Measurements from ENCODE around the gene GIGYF2.

Gene GIGYF2

DNA sequence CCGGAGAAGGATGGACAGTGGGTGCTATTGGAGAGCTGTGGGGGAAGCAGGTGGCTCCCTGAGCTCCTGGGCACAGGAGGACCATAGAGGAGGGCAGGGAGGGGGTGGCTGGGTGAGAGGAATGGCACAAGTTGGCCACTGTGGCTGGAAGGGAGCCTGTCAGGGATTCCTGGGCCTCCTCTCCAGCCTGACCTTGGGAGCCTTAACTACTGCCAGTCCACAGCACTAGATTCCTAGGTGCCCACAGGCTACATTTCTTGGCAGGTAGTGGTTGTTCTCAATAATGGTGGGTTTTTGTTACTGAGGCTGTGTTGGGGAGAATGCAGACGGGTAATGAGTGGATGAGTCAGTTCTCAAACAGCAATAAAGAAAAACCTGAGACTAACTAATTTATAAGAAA is 37.8 kb upstream of the GIGYF2 start:
- TF ChIP-seq, protein P1, sequence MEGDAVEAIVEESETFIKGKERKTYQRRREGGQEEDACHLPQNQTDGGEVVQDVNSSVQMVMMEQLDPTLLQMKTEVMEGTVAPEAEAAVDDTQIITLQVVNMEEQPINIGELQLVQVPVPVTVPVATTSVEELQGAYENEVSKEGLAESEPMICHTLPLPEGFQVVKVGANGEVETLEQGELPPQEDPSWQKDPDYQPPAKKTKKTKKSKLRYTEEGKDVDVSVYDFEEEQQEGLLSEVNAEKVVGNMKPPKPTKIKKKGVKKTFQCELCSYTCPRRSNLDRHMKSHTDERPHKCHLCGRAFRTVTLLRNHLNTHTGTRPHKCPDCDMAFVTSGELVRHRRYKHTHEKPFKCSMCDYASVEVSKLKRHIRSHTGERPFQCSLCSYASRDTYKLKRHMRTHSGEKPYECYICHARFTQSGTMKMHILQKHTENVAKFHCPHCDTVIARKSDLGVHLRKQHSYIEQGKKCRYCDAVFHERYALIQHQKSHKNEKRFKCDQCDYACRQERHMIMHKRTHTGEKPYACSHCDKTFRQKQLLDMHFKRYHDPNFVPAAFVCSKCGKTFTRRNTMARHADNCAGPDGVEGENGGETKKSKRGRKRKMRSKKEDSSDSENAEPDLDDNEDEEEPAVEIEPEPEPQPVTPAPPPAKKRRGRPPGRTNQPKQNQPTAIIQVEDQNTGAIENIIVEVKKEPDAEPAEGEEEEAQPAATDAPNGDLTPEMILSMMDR (IDR thresholded peaks at IDR 0.05; ENCODE audit: borderline replicate concordance, control extremely low read depth, extremely low read depth, insufficient read depth, missing control alignments): no peak
- DNase-seq (ENCODE audit: low spot score): no peak
- in situ Hi-C loops (cut with MboI; ENCODE audit: low sequenced_read_pairs, unreplicated experiment): no loop called here

DNA sequence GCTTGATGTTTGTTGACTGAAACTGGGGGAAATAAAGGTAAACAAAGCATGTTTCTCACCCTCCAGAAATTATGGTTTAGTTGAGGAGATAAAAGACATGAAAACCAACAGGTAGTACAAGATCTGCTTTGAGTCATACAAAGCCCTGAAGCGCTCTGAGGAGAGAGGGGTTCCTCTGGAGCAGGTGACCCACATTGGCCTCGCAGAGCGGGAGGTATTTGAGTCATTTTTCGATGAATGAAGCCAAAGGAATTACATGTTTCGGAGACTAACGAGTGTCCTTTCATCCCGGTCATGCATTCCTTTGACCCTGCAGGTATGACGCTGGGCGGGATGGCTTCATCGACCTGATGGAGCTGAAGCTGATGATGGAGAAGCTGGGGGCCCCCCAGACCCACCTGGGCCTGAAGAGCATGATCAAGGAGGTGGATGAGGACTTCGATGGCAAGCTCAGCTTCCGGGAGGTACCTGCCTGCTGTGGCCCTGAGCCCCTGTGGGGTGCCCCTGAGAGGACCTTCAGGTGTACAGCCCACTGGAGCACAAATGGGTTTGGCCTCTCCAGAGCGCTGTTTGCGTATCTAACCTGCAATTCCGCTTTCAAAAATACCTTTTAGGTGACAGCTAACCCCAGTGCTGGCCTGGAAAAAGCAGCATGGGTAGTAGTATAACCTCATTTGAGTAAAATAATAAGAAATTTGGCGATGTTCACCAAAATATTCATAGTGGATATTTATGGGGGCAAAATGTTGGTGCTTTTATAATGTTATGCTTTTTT is 34.5 kb upstream of the GIGYF2 start:
- in situ Hi-C loops (cut with MboI; ENCODE audit: low sequenced_read_pairs, unreplicated experiment): no loop called here
- no peak for DNase-seq (ENCODE audit: low spot score)
- TF ChIP-seq, protein P1 (IDR thresholded peaks at IDR 0.05; ENCODE audit: borderline replicate concordance, control extremely low read depth, extremely low read depth, insufficient read depth, missing control alignments): no peak

DNA sequence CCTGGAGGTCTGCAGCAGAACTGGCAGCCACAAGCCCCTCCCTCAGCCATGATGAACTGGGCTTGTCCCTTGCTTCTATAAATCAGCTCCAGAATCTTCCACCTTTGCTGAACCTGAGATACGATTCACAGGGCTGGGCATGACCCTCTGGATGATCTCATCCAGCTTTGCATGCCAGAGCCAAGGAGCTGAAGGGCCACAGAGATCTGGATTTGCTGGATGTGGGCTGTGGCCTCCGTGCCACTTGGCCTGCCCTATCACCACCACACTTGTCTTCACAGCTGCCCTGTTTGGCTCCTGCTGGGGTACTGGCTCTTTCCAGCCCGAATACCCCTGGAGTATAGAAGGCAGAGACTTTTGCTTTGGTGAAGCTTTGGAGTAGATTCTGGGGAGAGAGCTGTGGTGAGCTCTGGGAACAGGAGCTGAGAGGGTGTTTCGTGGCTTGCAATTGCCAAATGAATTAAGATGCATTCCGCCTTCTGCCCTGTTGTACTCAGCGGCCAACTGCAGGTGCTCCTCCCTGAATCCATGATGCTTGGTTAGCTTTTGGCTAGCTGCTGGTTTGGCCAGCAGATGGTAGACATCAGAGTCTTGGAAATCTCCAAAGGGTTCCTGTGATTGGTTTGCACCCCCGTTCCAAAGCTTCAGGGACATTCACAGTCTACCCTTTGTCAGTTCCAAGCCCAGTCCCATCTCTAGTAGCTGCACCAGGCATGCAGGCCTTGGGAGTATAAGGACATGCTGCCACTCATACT is 30.9 kb upstream of the GIGYF2 start:
- DNase-seq (ENCODE audit: low spot score): peak; percentile 4
- TF ChIP-seq, protein P1 (IDR thresholded peaks at IDR 0.05; ENCODE audit: borderline replicate concordance, control extremely low read depth, extremely low read depth, insufficient read depth, missing control alignments): no peak
- in situ Hi-C loops (cut with MboI; ENCODE audit: low sequenced_read_pairs, unreplicated experiment): no loop called here

DNA sequence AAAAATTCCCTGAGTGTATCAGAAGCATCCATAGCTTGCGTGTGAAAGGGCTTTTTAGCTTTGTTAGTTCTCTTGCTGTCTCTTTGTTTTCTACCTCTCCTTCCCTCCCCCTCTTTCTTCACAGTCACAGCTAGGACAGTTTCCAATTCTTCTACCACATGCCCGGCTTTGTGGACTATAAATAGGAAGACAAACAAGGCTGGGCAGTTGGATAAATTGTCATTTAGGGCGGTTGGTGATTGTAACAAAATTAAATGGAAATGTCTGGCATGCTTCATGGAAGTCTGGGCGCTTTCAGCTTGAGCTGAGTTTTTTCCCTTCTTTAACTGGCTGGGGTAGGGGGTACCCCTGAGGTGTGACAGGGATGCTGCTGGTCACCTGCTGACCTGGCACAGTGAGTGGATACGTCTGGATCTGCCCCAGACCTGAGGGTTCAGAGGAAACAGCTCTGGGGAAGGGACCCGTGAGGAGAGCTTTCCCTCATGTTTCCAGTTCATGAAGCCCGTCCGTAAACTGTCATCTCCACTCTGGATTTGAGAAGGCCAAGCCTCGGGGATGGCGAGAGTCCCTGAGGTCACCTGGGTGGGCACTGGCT is 29.0 kb upstream of the GIGYF2 start:
- no peak for DNase-seq (ENCODE audit: low spot score)
- TF ChIP-seq, protein P1 (IDR thresholded peaks at IDR 0.05; ENCODE audit: borderline replicate concordance, control extremely low read depth, extremely low read depth, insufficient read depth, missing control alignments): no peak
- in situ Hi-C loops (cut with MboI; ENCODE audit: low sequenced_read_pairs, unreplicated experiment): no loop called here

DNA sequence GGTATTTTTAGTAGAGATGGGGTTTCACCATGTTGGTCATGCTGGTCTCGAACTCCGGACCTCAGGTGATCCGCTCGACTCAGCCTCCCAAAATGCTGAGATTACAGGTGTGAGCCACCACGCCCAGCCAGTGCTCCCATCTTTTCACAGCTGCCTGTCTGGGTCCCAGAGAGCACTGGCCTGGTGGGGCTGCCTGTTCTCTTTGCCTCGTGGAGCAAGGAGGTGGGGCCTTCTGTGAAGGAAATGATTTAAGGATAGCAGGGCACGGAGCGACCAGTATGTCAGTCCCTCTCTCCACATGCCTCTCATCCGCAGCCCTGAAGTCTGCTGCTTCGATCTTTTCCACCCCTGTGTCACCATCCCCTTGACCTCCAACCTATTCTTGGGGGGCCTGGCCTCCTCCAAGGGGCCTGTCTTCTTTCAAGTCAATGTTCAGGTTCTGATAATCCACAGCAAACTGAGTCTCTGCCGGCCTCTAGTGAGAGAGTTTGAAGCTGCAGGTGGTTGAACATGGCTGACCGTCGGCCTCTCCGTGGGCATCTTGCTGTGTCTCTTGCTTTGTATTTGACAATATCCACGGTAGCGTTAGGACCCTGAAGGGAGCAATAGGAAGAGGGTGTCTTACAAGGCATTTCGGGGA is 28.2 kb upstream of the GIGYF2 start:
- no peak for DNase-seq (ENCODE audit: low spot score)
- TF ChIP-seq, protein P1 (IDR thresholded peaks at IDR 0.05; ENCODE audit: borderline replicate concordance, control extremely low read depth, extremely low read depth, insufficient read depth, missing control alignments): no peak
- in situ Hi-C loops (cut with MboI; ENCODE audit: low sequenced_read_pairs, unreplicated experiment): no loop called here

DNA sequence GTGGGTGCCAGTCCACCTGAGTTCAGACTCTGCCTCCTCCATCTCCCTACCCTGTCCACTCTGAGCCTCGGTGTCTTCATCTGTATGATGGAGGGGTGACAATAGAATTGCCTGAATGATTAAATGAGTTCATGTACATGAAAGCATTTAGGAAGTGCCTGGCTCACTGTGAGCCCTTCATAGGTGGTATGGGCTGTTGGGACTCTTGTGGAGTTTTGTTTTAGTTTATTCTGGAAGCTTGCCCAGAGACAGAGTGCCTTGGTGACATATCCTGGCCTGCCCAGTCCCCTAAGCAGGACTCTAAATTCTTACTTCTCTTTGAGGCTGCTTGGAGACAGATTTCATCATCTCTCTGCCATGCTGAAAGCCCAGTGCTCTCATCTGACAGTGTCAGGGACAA is 24.5 kb upstream of the GIGYF2 start:
- TF ChIP-seq, protein P1 (IDR thresholded peaks at IDR 0.05; ENCODE audit: borderline replicate concordance, control extremely low read depth, extremely low read depth, insufficient read depth, missing control alignments): no peak
- in situ Hi-C loops (cut with MboI; ENCODE audit: low sequenced_read_pairs, unreplicated experiment): no loop called here
- DNase-seq (ENCODE audit: low spot score): no peak

All from GM13976 (cell line).